Caco-2 (cell line): Measurements from ENCODE around the gene UFD1. TPM values are rescaled to one million over a fixed set of nuclear protein-coding genes. Genes with fewer than 3 reads are reported as not detected.

ENCODE experiments used
- BruUV-seq: library from RNA; stranded (reverse); fragments of 400-500 nt; replicated peaks from 2 replicates; lab custom pipeline; 2021; lab: Mats Ljungman, UMichigan
- CTCF ChIA-PET: fragments of 300-600 bp; sonication (Branson Sonifier 250); formaldehyde crosslinking; loops from one replicate; lab custom pipeline; 2022; ENCODE audit warnings: antibody characterized with exemption; lab: Charles Lee
- POLR2A ChIA-PET: fragments of 300-600 bp; sonication (Branson Sonifier 250); formaldehyde crosslinking; loops from one replicate; lab custom pipeline; 2022; ENCODE audit warnings: antibody characterized with exemption; lab: Charles Lee
- DNase-seq, 2 experiments: peaks; one replicate each; pipeline versions ENCODE4 v3.0.0 to v3.0.0-alpha.2; 2020 to 2022
- H3K27me3 ChIP-seq: replicated peaks from 2 replicates; pipeline ENCODE4 v1.6.0; 2011; ENCODE audit warnings: low read length; ENCODE audit not compliant: control insufficient read depth, insufficient read depth
- H3K36me3 ChIP-seq: 2 replicates; pipeline ENCODE4 v1.5.1; 2011; ENCODE audit warnings: low read length; ENCODE audit not compliant: control insufficient read depth, insufficient read depth
- H3K4me1 ChIP-seq: fragments of 250-450 bp; sonication (Bioruptor Pico); 2 replicates; pipeline ENCODE4 v1.5.1; 2020; ENCODE audit warnings: mild to moderate bottlenecking
- H3K4me3 ChIP-seq: 2 replicates; pipeline ENCODE4 v1.5.1; 2011; ENCODE audit warnings: low read depth, mild to moderate bottlenecking, control low read depth, low read length
- H3K9me3 ChIP-seq: fragments of 250-450 bp; sonication (Bioruptor Pico); 2 replicates; pipeline ENCODE4 v1.5.1; 2020; ENCODE audit warnings: mild to moderate bottlenecking, moderate library complexity
- H3K27ac Mint-ChIP-seq: one replicate; pipeline ENCODE4 v1.8.0; 2022; ENCODE audit warnings: mixed read lengths; ENCODE audit not compliant: unreplicated experiment
- H3K27me3 Mint-ChIP-seq: one replicate; pipeline ENCODE4 v1.8.0; 2022; ENCODE audit warnings: mixed read lengths; ENCODE audit not compliant: insufficient read depth, unreplicated experiment
- H3K36me3 Mint-ChIP-seq: one replicate; pipeline ENCODE4 v1.8.0; 2022; ENCODE audit warnings: mild to moderate bottlenecking, mixed read lengths; ENCODE audit not compliant: insufficient read depth, unreplicated experiment
- H3K4me1 Mint-ChIP-seq: one replicate; pipeline ENCODE4 v1.8.0; 2022; ENCODE audit warnings: low read depth, mixed read lengths; ENCODE audit not compliant: unreplicated experiment
- H3K4me3 Mint-ChIP-seq: one replicate; pipeline ENCODE4 v1.8.0; 2022; ENCODE audit warnings: mild to moderate bottlenecking, moderate library complexity, mixed read lengths; ENCODE audit not compliant: unreplicated experiment
- H3K9me3 Mint-ChIP-seq: one replicate; pipeline ENCODE4 v1.8.0; 2022; ENCODE audit warnings: mixed read lengths; ENCODE audit not compliant: unreplicated experiment
- CTCF ChIP-seq, 2 experiments: fragments of 200-600 bp in 1 of 2; IDR thresholded peaks; 1 replicate in 1 of 2; 2 replicates in 1 of 2; pipeline versions ENCODE4 v1.5.1 to v1.8.0; 2011 to 2022; ENCODE audit warnings: antibody characterized with exemption in 1 of 2, control low read depth in 1 of 2, inconsistent platforms in 1 of 2, low read depth in 1 of 2, low read length in 1 of 2, mild to moderate bottlenecking in 1 of 2, moderate library complexity in 1 of 2; ENCODE audit not compliant: insufficient read depth in 1 of 2, severe bottlenecking in 1 of 2, unreplicated experiment in 1 of 2
- intact Hi-C: fragments of 100-400 bp; cut with micrococcal nuclease; formaldehyde crosslinking; loops from one replicate; pipeline ENCODE4 v1.10.0; 2022; ENCODE audit not compliant: unreplicated experiment
- total RNA-seq: library from RNA; stranded (reverse); gene quantifications from 2 replicates; pipeline ENCODE4 v1.2.3, GENCODE V29; 2022

Gene UFD1
- total RNA-seq, 1 experiment from 2014 or later = 102 TPM

GRCh38 chr22:19410941-19411689 is 67.9 kb downstream of the UFD1 start:
- H3K4me1 ChIP-seq = no peaks in the 10 kb centered on the region
- Mint-ChIP-seq H3K4me1 (no peaks in the 10 kb centered on the region), H3K4me3 (no peak overlapping the region), H3K27me3 (no peaks in the 10 kb centered on the region), H3K9me3 (no peaks in the 10 kb centered on the region), H3K36me3 (peaks cover 35% of the 10 kb centered on the region), H3K27ac (no peak overlapping the region)
- intact Hi-C loops = no loop called here
- no peak for DNase-seq
- ChIA-PET POLR2A (interaction anchor here (0.6 kb wide), 1 partner anchor 74 kb away, joined by 3 read pairs; no protein-coding TSS in a partner anchor), CTCF (interaction anchor here (0.5 kb wide), 1 partner anchor 20 kb away, joined by 3 read pairs; no protein-coding TSS in a partner anchor)
- no peaks in the 10 kb centered on the region for H3K27me3 ChIP-seq
- BruUV-seq = no TSS peak
- no peak for TF ChIP-seq CTCF (IDR thresholded peaks at IDR 0.05; ENCODE audit: insufficient read depth in 1 of 2, low read depth in 1 of 2, low read length in 1 of 2, severe bottlenecking in 1 of 2, unreplicated experiment in 1 of 2)
- no peaks in the 10 kb centered on the region for H3K9me3 ChIP-seq
- H3K36me3 ChIP-seq = no peaks in the 10 kb centered on the region; the same call in none of the 2 replicates
- no peak overlapping the region for H3K4me3 ChIP-seq

GRCh38 chr22:19407649-19408606 is 71.1 kb downstream of the UFD1 start:
- Histone ChIP-seq H3K36me3 (peaks cover 3% of the 10 kb centered on the region), H3K4me3 (no peak overlapping the region), H3K4me1 (no peaks in the 10 kb centered on the region), H3K27me3 (no peaks in the 10 kb centered on the region), H3K9me3 (no peaks in the 10 kb centered on the region)
- no peak for DNase-seq
- CTCF ChIA-PET = no interaction called here
- Mint-ChIP-seq H3K9me3 (no peaks in the 10 kb centered on the region), H3K4me3 (no peak overlapping the region), H3K4me1 (no peaks in the 10 kb centered on the region), H3K27ac (no peak overlapping the region), H3K27me3 (no peaks in the 10 kb centered on the region), H3K36me3 (peaks cover 45% of the 10 kb centered on the region)
- intact Hi-C loops = no loop called here
- BruUV-seq = no TSS peak
- TF ChIP-seq CTCF (IDR thresholded peaks at IDR 0.05; ENCODE audit: insufficient read depth in 1 of 2, low read depth in 1 of 2, low read length in 1 of 2, severe bottlenecking in 1 of 2, unreplicated experiment in 1 of 2) = no peak
- POLR2A ChIA-PET = no interaction called here

- no peak for DNase-seq
- Mint-ChIP-seq H3K27ac (no peak overlapping the region), H3K9me3 (no peaks in the 10 kb centered on the region), H3K36me3 (peaks cover 49% of the 10 kb centered on the region), H3K4me3 (no peak overlapping the region), H3K4me1 (no peaks in the 10 kb centered on the region), H3K27me3 (no peaks in the 10 kb centered on the region)
- H3K36me3 ChIP-seq = peaks cover 3% of the 10 kb centered on the region
- H3K9me3 ChIP-seq = no peaks in the 10 kb centered on the region
- no peaks in the 10 kb centered on the region for H3K4me1 ChIP-seq
- intact Hi-C loops = no loop called here
- no peak for TF ChIP-seq CTCF (IDR thresholded peaks at IDR 0.05; ENCODE audit: insufficient read depth in 1 of 2, low read depth in 1 of 2, low read length in 1 of 2, severe bottlenecking in 1 of 2, unreplicated experiment in 1 of 2)
- ChIA-PET POLR2A (no interaction called here), CTCF (no interaction called here)
- no peaks in the 10 kb centered on the region for H3K27me3 ChIP-seq
- BruUV-seq = no TSS peak
- H3K4me3 ChIP-seq = no peak overlapping the region
Measured at GRCh38 chr22:19406846-19407245, 72.1 kb downstream of the UFD1 start.
